Stimulated activated naive CD8-positive, alpha-beta T cell treated with anti-CD3 and anti-CD28 coated beads, Interleukin-15, Interleukin-2, amounts not matched to agents 100 U/mL and 50 U/mL, for 24 hours (primary cell): ENCODE measurements around the gene CSTF2T.
"Not testable (repeated sequence)": the region's sequence is repeated elsewhere in the genome, so short reads cannot be mapped to it uniquely, and the experiment has no call there.

Experiments
- ATAC-seq: fragments of 150-1000 bp; cut with Tn5 transposase; one replicate; pipeline ENCODE4 v1.10.0; 2021
- DNase-seq: peaks from one replicate; pipeline ENCODE4 v3.0.0; 2021

CSTF2T gene

GRCh38 chr10:51698473-51699063 lies 827 bp downstream of the CSTF2T start:
- ATAC-seq (no peak), DNase-seq (no peak)

DNA sequence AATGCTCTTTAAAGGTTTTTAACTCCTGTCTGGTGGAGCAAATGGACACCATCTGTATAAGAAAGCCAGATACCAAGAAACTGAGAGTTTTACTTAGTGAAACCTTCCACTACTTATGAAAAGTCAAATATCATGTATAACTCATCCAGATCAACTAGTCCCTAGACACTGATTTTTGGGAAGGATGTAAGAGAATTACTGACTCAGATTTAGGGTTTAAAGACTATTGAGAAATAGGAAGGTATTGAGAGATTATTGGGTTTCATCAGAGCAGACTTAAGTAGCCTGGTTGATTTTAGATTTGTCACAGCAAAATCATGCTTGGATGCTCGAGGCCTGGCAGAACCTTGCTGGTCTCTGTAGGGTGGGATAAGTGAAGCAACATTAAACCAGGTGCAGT lies 3.1 kb downstream of the CSTF2T start:
- DNase-seq = no peak
- ATAC-seq = no peak

DNA sequence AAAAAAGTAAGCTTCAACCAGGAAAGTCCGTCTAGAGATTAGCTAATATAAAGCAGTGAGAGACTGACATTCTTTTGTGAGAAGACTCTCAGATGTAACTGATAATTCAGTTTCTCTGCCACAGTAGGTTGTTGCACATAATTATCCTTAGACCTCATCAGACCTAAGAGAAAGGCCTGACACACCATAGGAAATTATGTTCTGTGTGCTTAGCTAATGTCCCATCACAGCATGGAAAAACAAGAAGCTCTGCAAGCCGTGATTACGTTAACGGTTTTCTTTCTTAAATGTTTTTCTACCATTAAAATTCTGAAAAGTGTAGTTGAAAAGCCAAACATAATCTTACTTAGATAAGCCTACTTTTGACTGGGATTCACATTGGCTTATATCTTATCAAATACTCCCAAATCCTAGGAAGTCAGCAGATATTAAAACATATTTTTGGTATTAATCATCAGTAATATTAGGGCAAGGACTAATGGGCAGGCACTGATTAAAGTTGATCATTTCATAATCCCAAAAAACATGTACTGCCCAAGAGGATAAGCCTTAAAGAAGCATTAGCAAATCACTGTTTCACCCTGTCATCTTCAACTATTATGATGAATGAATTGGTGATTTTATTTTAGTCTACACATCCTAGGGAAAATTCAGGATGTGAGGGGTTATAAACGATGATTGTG lies 5.2 kb downstream of the CSTF2T start:
- DNase-seq = no peak
- no peak for ATAC-seq

GRCh38 chr10:51691135-51691534 lies 8.3 kb downstream of the CSTF2T start:
- ATAC-seq (no peak), DNase-seq (no peak)

DNA sequence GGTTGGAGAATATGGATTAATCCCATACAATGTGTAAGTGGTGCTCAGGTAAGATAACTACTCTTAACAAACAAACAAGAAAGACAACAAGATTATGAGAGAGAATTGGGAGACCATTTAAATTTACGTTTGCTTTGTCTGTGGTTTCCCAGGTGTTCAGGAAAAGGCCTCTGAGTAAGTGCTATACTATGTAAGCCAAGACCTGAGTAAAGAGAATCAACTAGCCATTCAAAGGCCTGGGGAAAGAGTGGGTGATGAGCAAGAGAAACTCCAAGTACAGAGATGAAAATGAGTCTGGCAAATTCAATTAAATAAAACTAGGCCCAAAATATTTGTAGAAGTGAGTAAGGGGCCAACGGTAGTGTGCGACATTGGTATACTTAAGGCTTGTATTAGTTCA lies 9.9 kb downstream of the CSTF2T start:
- DNase-seq (no peak), ATAC-seq (no peak)

GRCh38 chr10:51688826-51689225 lies 10.6 kb downstream of the CSTF2T start:
- ATAC-seq, DNase-seq: not testable (repeated sequence)

DNA sequence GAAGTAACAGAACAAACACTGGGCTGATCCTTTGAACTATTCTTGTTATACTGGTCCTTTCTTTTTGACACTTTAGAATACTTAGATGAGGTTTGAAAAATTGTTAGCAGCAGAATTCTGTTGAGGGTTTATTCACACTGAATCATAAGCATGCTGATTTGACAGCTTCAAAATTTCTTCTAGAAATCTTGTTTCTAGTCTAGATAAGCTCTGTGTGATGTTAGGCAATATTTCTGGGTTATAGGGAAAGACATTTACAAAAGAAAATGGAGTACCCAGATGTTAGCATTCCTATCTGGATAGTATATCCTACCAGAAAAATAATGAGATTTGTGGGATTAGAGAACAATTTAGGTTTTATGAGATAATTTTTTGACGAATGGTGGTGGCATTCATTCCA lies 12.1 kb downstream of the CSTF2T start:
- DNase-seq (no peak), ATAC-seq (no peak)

DNA sequence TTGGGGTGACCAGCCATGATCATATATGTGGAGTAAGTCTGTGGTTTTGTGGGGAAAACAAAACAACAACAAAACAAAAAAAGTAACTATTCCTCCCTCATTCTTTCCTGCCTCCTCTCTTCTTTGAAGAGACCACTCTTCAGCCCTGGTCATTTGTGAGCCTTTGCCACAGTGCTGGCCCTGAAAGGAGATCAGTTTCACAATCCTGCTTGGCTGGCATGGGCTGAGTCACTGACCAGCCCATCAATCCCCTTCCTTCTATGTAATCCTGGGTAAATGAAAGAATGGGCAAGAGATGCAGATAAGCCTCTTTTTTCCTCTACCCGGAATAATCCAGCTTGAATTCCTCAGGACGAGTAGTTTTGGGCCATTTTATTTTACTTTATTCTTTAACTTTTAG lies 13.6 kb downstream of the CSTF2T start:
- no peak for ATAC-seq
- DNase-seq = no peak

DNA sequence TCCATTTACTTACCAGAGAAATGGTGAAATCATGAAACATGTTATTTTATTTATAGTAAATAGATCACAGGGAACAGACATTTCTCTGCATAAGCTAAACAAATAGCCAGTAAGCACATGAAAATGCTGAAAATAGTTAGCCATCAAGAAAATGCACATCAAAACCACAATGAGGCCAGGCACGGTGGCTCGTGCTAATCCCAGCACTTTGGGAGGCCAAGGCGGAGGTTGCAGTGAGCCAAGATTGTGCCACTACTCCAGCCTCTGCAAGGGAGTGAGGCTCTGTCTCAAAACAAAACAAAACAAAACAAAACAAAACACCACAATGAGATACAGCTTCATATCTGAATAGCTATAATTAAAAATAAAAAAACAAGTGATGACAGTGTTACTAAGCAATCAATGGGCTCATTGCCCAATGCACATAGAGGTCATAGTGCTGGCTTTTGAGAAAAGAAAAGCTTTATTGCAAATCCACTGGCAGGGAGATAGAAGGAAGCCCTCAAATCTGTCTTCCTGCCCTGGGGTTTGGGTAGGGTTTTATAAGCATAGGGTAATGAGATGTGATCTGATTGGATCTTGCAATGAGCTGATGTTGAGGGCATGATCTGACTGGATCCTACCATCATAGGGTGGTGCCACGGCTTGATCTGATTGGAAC lies 16.2 kb downstream of the CSTF2T start:
- DNase-seq (no peak), ATAC-seq (no peak)

GRCh38 chr10:51679841-51680240 lies 19.6 kb downstream of the CSTF2T start:
- DNase-seq (no peak), ATAC-seq (no peak)

DNA sequence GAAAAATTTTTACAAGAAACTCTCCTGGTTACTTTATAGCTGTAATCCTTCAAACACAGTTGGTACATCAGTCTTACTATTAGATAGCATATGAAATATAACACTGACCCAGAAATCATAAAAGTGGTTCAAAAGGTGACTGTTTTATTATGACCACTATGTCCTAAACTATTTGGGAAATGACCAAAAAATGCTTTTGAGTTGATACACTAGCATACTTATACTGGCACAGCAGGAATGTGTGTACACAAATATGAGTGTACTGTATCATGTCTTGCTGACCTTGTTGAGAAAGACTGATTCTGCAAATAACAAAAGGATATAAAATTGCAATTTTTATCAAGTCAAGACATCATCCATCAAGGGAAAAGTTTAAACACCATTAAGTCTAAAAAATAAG lies 24.3 kb downstream of the CSTF2T start:
- ATAC-seq (no peak), DNase-seq (no peak)

GRCh38 chr10:51672039-51672535 lies 27.3 kb downstream of the CSTF2T start:
- ATAC-seq (no peak), DNase-seq (no peak)

DNA sequence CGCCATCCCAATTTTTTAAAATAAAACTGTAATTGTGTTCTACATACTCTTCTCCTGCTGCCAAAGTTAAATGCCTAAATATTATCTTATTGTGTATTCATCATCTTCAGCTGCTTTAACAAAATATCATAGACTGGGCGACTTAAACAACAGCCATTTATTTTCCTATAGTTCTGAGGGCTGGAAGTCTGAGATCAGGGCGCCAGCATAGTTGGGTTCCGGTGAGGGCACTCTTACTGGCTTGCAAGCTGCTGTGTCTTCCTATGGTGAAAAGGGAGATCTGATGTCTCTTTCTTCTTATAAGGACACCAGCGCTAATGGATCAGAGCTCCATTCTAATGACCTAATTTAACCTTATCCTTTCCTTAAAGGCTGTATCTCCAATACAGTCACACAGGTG lies 30.4 kb downstream of the CSTF2T start:
- DNase-seq (no peak), ATAC-seq (no peak)

DNA sequence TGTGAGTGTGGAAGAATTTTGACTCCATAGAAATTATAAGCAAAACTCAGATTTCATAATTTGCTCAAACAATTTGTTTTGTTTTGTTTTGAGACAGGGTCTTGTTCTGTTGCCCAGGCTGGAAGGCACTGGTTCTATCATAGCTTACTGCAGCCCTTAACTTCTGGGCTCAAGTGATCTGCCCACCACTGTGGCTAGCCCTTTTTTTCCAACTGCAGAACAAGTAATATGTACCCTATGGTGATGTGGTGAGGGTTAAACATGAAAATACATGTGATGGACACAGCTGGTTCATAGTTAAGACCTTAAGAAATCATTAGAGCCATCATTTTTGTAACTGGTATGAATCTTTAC lies 31.1 kb downstream of the CSTF2T start:
- ATAC-seq = no peak
- DNase-seq = no peak

GRCh38 chr10:51667678-51668335 lies 31.6 kb downstream of the CSTF2T start:
- no peak for ATAC-seq
- no peak for DNase-seq

GRCh38 chr10:51666456-51666855 lies 32.9 kb downstream of the CSTF2T start:
- ATAC-seq (no peak), DNase-seq (no peak)

GRCh38 chr10:51663086-51663485 lies 36.3 kb downstream of the CSTF2T start:
- ATAC-seq = no peak
- DNase-seq = no peak

DNA sequence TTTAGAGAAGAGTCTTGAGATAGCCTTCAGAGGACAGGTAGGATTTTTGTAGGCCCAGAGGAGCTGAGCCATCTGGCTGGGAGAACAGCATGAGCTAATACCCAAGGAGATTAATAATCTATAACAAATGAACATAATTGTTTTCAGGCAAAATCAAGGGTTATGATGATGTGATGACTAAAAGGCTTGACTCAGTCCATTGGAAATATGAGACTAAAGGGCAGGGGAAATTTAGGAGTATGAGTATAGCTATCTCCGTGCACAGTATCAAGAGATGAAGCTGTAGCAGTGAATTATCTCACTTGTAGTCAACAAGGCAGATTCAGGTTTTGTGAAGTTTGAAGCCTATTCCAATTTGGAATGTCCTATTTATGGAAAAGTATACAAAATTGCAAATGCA lies 40.1 kb downstream of the CSTF2T start:
- no peak for ATAC-seq

DNA sequence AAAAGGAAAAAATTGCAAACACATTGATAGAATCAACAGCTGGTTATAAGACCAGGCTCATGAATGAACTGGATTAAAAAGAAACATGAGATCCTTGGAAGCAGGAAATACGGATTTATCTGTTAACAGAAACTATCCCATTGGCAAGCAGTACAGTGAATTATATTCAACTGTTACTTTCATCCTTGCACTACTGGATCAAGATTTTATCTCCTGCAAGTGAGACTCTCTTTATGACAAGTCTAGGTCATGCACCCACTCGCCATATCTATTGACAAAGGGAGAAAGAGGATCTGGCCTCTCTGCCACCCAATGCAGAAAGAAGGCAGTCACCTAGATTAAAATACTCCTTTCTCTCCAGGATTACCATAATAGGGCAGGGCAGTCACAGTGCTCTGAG lies 41.4 kb downstream of the CSTF2T start:
- DNase-seq (no peak), ATAC-seq (no peak)

More for the DNA sequence above, 40.1 kb downstream of the CSTF2T start:
- no peak for DNase-seq

DNA sequence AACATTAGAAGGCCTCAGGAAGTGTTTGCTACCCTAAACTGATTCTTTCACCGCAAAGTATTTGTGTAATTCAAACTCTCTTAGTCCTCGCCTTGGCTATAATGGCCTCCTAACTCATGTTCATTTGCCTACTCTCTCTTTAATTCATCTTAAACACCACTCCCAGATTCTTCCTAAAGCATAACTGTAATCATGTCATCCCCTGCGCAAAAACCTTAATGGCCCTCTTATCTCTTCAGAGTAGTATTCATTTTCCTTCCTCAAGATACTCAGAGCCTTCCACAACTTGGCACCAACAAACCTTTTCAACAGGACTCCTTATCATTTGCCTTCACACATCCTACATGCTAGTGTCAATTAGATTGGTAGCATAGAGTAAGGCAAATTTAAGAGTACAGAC lies 42.9 kb downstream of the CSTF2T start:
- ATAC-seq (no peak), DNase-seq (no peak)

- ATAC-seq = no peak
- no peak for DNase-seq
Observed at GRCh38 chr10:51654918-51655317, 44.5 kb downstream of the CSTF2T start.

DNA sequence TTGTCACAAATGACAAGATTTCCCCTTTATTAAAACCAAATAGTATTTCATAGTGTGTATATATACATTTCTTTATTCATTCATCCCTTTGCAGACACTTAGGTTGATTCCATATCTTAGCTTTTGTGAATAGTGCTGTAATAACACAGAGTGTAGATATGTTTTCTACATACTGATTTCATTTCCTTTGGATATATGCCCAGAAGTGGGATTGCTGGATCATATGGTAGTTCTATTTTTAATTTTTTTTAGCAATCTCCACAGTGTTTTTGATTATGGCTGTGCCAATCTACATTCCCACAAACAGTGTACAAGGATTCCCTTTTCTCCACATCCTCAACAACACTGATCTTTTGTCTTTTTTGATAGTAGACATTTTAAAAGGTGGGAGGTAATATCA lies 46.4 kb downstream of the CSTF2T start:
- DNase-seq = no peak
- ATAC-seq = no peak

GRCh38 chr10:51651063-51651462 lies 48.3 kb downstream of the CSTF2T start:
- DNase-seq (no peak), ATAC-seq (no peak)
